ENCODE data around the gene MCM8.

The MCM8 gene

GRCh38 chr20:6046432-6046831 lies 96.0 kb downstream of the MCM8 start:
- no peak for DNase-seq

- DNase-seq = no peak
These were observed 97.9 kb downstream of the MCM8 start for GRCh38 chr20:6048391-6048790.
